NCI-H128 (cell line): ENCODE results near the gene NECTIN2.
"Not testable (repeated sequence)": the region's sequence is repeated elsewhere in the genome, so short reads cannot be mapped to it uniquely, and the experiment has no call there.

Experiments used
- DNase-seq: peaks from one replicate; lab custom pipeline; 2025; ENCODE audit not compliant: unreplicated experiment; lab: John Stamatoyannopoulos, UW

Gene NECTIN2

DNA sequence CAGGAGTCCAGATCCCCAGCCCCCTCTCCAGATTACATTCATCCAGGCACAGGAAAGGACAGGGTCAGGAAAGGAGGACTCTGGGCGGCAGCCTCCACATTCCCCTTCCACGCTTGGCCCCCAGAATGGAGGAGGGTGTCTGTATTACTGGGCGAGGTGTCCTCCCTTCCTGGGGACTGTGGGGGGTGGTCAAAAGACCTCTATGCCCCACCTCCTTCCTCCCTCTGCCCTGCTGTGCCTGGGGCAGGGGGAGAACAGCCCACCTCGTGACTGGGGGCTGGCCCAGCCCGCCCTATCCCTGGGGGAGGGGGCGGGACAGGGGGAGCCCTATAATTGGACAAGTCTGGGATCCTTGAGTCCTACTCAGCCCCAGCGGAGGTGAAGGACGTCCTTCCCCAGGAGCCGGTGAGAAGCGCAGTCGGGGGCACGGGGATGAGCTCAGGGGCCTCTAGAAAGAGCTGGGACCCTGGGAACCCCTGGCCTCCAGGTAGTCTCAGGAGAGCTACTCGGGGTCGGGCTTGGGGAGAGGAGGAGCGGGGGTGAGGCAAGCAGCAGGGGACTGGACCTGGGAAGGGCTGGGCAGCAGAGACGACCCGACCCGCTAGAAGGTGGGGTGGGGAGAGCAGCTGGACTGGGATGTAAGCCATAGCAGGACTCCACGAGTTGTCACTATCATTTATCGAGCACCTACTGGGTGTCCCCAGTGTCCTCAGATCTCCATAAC is 59.5 kb downstream of the NECTIN2 start, which contains the start of gene APOE:
Gene APOE (plus strand): TSS at position 360 of the 724 bp plus-strand sequence. CDS start 829 bp downstream, outside the sequence.
- no peak for DNase-seq

DNA sequence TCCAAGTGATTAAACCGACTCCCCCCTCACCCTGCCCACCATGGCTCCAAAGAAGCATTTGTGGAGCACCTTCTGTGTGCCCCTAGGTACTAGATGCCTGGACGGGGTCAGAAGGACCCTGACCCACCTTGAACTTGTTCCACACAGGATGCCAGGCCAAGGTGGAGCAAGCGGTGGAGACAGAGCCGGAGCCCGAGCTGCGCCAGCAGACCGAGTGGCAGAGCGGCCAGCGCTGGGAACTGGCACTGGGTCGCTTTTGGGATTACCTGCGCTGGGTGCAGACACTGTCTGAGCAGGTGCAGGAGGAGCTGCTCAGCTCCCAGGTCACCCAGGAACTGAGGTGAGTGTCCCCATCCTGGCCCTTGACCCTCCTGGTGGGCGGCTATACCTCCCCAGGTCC is 61.5 kb downstream of the NECTIN2 start:
- DNase-seq: no peak

DNA sequence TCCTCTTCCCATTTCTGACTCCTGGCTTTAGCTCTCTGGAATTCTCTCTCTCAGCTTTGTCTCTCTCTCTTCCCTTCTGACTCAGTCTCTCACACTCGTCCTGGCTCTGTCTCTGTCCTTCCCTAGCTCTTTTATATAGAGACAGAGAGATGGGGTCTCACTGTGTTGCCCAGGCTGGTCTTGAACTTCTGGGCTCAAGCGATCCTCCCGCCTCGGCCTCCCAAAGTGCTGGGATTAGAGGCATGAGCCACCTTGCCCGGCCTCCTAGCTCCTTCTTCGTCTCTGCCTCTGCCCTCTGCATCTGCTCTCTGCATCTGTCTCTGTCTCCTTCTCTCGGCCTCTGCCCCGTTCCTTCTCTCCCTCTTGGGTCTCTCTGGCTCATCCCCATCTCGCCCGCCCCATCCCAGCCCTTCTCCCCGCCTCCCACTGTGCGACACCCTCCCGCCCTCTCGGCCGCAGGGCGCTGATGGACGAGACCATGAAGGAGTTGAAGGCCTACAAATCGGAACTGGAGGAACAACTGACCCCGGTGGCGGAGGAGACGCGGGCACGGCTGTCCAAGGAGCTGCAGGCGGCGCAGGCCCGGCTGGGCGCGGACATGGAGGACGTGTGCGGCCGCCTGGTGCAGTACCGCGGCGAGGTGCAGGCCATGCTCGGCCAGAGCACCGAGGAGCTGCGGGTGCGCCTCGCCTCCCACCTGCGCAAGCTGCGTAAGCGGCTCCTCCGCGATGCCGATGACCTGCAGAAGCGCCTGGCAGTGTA is 62.2 kb downstream of the NECTIN2 start:
- DNase-seq: no peak

DNA sequence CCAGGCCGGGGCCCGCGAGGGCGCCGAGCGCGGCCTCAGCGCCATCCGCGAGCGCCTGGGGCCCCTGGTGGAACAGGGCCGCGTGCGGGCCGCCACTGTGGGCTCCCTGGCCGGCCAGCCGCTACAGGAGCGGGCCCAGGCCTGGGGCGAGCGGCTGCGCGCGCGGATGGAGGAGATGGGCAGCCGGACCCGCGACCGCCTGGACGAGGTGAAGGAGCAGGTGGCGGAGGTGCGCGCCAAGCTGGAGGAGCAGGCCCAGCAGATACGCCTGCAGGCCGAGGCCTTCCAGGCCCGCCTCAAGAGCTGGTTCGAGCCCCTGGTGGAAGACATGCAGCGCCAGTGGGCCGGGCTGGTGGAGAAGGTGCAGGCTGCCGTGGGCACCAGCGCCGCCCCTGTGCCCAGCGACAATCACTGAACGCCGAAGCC is 62.8 kb downstream of the NECTIN2 start:
- no peak for DNase-seq

DNA sequence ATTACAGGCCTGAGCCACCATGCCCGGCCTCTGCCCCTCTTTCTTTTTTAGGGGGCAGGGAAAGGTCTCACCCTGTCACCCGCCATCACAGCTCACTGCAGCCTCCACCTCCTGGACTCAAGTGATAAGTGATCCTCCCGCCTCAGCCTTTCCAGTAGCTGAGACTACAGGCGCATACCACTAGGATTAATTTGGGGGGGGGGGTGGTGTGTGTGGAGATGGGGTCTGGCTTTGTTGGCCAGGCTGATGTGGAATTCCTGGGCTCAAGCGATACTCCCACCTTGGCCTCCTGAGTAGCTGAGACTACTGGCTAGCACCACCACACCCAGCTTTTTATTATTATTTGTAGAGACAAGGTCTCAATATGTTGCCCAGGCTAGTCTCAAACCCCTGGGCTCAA is 63.7 kb downstream of the NECTIN2 start:
- no peak for DNase-seq

DNA sequence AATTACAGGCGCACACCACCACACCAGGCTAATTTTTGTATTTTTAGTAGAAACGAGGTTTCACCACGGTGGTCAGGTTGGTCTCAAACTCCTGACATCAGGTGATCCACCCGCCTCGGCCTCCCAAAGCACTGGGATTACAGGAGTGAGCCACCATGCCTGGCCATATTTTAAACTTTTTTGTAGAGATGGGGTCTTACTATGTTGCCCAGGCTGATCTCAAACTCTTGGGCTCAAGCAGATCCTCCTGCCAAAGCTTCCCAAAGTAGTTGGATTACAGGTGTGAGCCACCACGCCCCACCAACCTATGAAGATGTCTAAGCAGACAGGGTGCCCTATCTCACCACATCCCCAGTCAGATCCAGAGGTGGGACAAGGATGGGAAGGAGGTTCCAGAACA is 65.8 kb downstream of the NECTIN2 start:
- not testable (repeated sequence) for DNase-seq

DNA sequence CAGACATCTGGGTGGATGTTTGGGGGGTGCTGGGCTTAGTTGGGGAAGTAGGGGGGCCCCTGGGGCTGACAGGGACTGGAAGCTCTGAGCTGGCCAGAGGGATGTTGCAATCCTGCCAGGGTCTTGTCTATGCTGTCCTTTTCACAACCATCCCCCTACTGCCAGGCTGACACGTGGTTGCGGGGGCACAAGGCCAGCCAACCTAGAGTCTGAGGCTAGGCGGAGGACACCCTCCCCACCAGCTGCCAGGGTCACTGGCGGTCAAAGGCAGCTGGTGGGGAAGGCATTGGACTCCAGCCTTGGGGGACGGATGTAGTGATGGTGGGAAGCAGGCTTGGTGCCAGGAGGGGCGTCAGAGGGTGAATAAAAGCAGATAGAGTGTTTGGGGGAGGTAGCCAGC is 66.8 kb downstream of the NECTIN2 start:
- no peak for DNase-seq

DNA sequence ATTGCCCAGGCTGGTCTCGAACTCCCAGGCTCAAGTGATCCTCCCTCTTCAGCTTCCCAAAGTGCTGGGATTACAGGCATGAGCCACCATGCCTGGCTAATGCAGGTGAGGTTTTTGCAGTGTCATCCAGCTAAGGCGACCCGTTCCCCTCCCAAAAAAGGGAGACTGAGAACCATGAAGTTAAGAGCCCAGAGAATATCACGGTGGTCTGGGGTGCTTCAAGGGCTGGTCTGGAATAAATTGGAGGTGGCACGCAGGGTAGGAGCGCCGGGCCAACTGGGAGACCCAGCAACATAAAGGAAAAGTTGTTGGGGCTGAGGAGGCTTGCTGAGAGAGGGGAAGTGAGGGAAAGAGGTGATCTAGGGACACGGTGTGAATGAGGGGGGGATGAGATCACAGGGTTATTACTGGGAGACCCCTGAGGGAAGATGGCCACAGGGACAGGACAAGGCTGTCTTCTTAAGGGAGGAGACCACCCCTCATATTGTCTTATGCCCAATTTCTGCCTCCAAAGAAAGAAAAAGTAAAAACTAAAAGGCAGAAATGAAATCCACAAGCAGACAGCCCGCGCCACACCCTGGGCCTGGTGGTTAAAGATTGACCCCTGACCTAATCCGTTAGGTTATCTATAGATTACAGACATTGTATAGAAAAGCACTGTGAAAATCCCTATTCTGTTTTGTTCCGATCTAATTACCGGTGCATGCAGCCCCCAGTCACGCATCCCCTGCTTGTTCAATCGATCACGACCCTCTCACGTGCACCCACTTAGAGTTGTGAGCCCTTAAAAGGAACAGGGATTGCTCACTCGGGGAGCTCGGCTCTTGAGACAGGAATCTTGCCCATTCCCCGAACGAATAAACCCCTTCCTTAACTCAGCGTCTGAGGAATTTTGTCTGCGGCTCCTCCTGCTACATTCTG is 67.7 kb downstream of the NECTIN2 start:
- DNase-seq: not testable (repeated sequence)

DNA sequence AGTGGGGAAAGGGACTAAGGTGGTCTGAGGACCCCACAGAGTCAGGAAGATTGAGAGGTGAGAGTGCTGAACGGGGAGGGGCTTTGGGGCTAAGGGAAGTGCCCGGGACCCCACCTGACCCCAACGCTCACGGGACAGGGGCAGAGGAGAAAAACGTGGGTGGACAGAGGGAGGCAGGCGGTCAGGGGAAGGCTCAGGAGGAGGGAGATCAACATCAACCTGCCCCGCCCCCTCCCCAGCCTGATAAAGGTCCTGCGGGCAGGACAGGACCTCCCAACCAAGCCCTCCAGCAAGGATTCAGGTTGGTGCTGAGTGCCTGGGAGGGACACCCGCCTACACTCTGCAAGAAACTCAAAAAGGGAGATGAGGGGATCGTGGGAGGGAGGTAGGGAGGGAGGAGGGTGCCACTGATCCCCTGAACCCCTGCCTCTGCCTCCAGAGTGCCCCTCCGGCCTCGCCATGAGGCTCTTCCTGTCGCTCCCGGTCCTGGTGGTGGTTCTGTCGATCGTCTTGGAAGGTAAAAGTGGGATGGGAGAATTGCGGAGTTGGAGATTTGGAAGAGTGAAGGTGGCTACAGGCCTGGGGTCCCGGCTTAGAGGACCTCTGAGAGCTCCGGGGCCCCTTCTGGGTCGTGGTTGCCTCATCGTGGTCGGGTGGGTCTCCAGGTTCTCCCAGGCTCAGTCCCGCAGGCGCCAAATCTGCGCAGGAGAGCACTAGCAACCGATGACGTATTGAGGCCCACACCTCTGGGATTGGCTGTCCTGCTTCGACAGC is 68.5 kb downstream of the NECTIN2 start, which contains the start of gene APOC1:
Gene APOC1 (plus strand): TSS at position 176 of the 774 bp plus-strand sequence. CDS start 284 bp downstream, at position 460.
- DNase-seq: peak; percentile 62

DNA sequence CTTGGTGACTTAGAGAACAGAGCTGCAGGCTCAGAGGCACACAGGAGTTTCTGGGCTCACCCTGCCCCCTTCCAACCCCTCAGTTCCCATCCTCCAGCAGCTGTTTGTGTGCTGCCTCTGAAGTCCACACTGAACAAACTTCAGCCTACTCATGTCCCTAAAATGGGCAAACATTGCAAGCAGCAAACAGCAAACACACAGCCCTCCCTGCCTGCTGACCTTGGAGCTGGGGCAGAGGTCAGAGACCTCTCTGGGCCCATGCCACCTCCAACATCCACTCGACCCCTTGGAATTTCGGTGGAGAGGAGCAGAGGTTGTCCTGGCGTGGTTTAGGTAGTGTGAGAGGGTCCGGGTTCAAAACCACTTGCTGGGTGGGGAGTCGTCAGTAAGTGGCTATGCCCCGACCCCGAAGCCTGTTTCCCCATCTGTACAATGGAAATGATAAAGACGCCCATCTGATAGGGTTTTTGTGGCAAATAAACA is 78.2 kb downstream of the NECTIN2 start:
- no peak for DNase-seq

DNA sequence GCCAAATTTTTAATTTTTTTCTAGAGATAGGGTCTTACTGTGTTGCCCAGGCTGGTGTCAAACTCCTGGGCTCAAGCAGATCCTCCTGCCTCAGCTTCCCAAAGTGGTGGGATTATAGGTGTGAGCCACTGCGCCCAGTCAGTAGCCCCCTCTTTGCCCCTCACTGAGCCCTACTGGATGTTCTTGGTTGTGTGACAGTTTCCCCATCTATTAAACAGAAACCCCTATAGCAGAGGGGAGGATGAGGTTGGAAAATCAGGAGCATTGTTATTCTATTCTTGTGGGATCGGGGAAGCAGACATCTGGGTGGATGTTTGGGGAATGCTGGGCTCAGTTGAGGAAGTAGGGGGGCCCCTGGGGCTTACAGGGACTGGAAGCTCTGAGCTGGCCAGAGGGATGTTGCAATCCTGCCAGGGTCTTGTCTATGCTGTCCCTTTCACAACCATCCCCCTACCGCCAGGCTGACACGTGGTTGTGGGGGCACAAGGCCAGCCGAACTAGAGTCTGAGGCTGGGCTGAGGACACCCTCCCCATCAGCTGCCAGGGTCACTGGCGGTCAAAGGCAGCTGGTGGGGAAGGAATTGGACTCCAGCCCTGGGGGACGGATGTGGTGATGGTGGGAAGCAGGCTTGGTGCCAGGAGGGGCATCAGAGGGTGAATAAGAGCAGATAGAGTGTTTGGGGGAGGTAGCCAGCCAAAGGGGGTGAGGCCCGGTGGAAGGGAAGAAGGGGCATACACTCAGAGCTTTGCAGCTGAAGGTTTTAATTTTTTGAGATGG is 79.2 kb downstream of the NECTIN2 start:
- DNase-seq: no peak

DNA sequence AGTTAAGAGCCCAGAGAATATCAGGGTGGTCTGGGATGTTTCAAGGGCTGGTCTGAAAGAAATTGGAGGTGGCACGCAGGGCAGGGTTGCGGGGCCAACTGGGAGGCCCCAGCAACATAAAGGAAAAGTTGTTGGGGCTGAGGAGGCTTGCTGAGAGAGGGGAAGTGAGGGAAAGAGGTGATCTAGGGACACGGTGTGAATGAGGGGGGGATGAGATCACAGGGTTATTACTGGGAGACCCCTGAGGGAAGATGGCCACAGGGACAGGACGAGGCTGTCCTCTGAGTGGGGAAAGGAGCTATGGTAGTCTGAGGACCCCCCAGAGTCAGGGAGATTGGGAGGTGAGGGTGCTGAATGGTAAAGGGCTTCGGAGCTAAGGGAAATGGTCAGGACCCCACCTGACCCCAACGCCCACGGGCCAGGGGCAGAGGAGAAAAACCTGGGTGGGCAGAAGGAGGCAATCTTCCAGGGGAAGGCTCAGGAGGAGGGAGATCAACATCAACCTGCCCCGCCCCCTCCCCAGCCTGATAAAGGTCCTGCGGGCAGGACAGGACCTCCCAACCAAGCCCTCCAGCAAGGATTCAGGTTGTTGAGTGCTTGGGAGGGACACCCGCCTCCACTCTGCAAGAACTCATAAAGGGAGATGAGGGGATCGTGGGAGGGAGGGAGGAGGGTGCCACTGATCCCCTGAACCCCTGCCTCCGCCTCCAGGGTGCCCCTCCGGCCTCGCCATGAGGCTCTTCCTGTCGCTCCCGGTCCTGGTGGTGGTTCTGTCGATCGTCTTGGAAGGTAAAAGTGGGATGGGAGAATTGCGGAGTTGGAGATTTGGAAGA is 80.4 kb downstream of the NECTIN2 start:
- DNase-seq: not testable (repeated sequence)

DNA sequence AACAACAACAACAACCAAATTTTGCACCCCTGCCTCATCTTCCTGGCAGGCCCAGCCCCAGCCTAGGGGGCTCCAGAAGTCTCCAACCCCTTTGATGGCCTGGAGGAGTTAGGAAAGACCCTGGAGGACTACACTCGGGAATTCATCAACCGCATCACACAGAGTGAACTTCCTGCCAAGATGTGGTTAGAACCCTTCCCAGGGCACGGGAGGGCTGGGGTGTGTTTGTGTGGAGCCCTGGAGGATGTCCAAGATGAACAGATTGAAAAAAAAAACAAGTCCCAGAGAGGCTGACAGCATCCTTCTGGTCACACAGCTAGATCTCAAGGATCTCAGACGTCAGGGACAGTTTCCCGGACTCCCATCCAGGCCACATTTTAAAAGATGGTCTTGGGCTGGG is 81.6 kb downstream of the NECTIN2 start:
- DNase-seq: no peak

DNA sequence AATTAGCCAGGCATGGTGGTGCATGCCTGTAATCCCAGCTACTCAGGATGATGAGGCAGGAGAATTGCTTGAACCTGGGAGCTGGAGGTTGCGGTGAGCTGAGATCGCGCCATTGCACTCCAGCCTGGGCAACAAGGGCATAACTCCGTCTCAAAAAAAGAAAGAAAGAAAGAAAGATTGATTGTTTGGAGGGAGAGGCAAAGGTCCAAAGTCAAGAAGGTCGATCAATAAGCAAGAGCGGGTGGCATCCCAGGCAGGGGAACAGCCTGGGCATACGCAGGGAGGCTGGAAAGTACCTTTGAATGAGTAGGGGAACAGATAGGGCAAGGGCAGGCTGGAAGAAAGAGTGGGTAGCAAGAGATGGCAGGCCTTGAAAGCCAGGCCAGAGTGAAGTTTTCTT is 84.0 kb downstream of the NECTIN2 start:
- DNase-seq: no peak

DNA sequence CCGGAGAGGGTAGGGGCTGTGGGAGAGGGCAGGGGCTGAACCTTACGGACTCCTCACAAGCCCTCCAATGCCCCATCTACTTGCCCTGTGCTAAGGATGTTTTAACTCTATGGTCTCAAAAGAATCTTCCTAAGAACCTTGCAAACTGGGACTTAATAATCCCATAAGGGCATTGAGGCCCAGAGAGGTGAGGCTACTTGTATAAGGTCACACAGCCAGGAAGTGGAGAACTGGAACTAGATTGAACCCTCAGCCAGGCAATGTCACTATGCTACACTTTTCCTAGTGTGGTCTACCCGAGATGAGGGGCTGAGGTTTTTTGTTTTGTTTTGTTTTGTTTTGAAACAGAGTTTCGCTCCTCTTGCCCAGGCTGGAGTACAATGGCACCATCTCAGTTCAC is 85.4 kb downstream of the NECTIN2 start:
- DNase-seq: no peak
